Trophoblast cell (in vitro differentiated cells and primary cell): ENCODE results near the gene KRT7.
A peak's percentile ranks its signal among the peaks of the same experiment; 100 is the strongest.
"Not testable (repeated sequence)": the region's sequence is repeated elsewhere in the genome, so short reads cannot be mapped to it uniquely, and the experiment has no call there.

ENCODE experiments used
- DNase-seq, 2 donors: peaks; one replicate each; pipeline ENCODE4 v3.0.0-alpha.2; 2016
- H2AFZ ChIP-seq: 2 replicates; pipeline ENCODE4 v1.6.1; 2013; ENCODE audit warnings: low read length, moderate library complexity, mild to moderate bottlenecking; ENCODE audit not compliant: insufficient read depth, poor library complexity
- H2AK5ac ChIP-seq: 2 replicates; pipeline ENCODE4 v1.6.1; 2013; ENCODE audit warnings: mild to moderate bottlenecking, low read length
- H2BK120ac ChIP-seq: 2 replicates; pipeline ENCODE4 v1.6.1; 2013; ENCODE audit warnings: low read length, mild to moderate bottlenecking, moderate library complexity; ENCODE audit not compliant: insufficient read depth, poor library complexity
- H2BK12ac ChIP-seq: 2 replicates; pipeline ENCODE4 v1.6.1; 2013; ENCODE audit warnings: mild to moderate bottlenecking, low read length, moderate library complexity
- H2BK5ac ChIP-seq: 2 replicates; pipeline ENCODE4 v1.6.1; 2013; ENCODE audit warnings: low read length, low read depth, moderate library complexity, mild to moderate bottlenecking; ENCODE audit not compliant: poor library complexity
- H3K14ac ChIP-seq: 2 replicates; pipeline ENCODE4 v1.6.1; 2013; ENCODE audit warnings: mild to moderate bottlenecking, low read length
- H3K18ac ChIP-seq: 2 replicates; pipeline ENCODE4 v1.6.1; 2013; ENCODE audit warnings: mild to moderate bottlenecking, low read length
- H3K23ac ChIP-seq: 2 replicates; pipeline ENCODE4 v1.6.1; 2013; ENCODE audit warnings: low read length
- H3K27ac ChIP-seq: 2 replicates; pipeline ENCODE4 v1.5.1; 2013; ENCODE audit warnings: low read depth, mild to moderate bottlenecking, inconsistent platforms, low read length, moderate library complexity
- H3K27me3 ChIP-seq: 2 replicates; pipeline ENCODE4 v1.6.1; 2013; ENCODE audit warnings: inconsistent platforms, mild to moderate bottlenecking, low read length, moderate library complexity; ENCODE audit not compliant: insufficient read depth
- H3K36me3 ChIP-seq, 2 experiments: 1 replicate in 1 of 2; 2 replicates in 1 of 2; pipeline ENCODE4 v1.6.1; 2013; ENCODE audit warnings: low read length in 2 of 2, mild to moderate bottlenecking in 2 of 2, moderate library complexity in 1 of 2; ENCODE audit not compliant: insufficient read depth in 2 of 2, control insufficient read depth in 1 of 2
- H3K4ac ChIP-seq: 2 replicates; pipeline ENCODE4 v1.6.1; 2013; ENCODE audit warnings: low read depth, mild to moderate bottlenecking, low read length, moderate library complexity
- H3K4me1 ChIP-seq, 2 experiments: 1 replicate in 1 of 2; 2 replicates in 1 of 2; pipeline ENCODE4 v1.6.1; 2013; ENCODE audit warnings: low read length in 2 of 2, mild to moderate bottlenecking in 2 of 2, moderate library complexity in 1 of 2; ENCODE audit not compliant: insufficient read depth in 2 of 2, control insufficient read depth in 1 of 2
- H3K4me2 ChIP-seq: 2 replicates; pipeline ENCODE4 v1.6.1; 2013; ENCODE audit warnings: inconsistent platforms, mild to moderate bottlenecking, low read length, moderate library complexity
- H3K4me3 ChIP-seq: 2 replicates; pipeline ENCODE4 v1.5.1; 2013; ENCODE audit warnings: mild to moderate bottlenecking, low read depth, low read length, inconsistent platforms
- H3K79me1 ChIP-seq: one replicate; pipeline ENCODE4 v1.6.1; 2013; ENCODE audit warnings: low read length
- H3K79me2 ChIP-seq: 2 replicates; pipeline ENCODE4 v1.6.1; 2013; ENCODE audit warnings: low read length, mild to moderate bottlenecking; ENCODE audit not compliant: control insufficient read depth, insufficient read depth, poor library complexity
- H3K9ac ChIP-seq: 2 replicates; pipeline ENCODE4 v1.6.1; 2013; ENCODE audit warnings: mild to moderate bottlenecking, low read length
- H3K9me3 ChIP-seq: 2 replicates; pipeline ENCODE4 v1.6.1; 2013; ENCODE audit warnings: low read depth, mild to moderate bottlenecking, control low read depth, inconsistent platforms, low read length; ENCODE audit not compliant: insufficient read depth
- H4K12ac ChIP-seq: 2 replicates; pipeline ENCODE4 v1.6.1; 2013; ENCODE audit warnings: low read depth, mild to moderate bottlenecking, low read length, moderate library complexity
- H4K8ac ChIP-seq: 2 replicates; pipeline ENCODE4 v1.6.1; 2013; ENCODE audit warnings: low read depth, mild to moderate bottlenecking, low read length, moderate library complexity
- H4K91ac ChIP-seq: one replicate; pipeline ENCODE4 v1.6.1; 2013; ENCODE audit warnings: low read depth, mild to moderate bottlenecking, low read length, moderate library complexity
- WGBS: extraction: QIAGEN DNeasy Blood & Tissue Kit; methylation state at CpG from one replicate; pipeline ENCODE4 v1.1.7; 2013; ENCODE audit warnings: missing lambda C conversion rate; ENCODE audit not compliant: insufficient read length, insufficient coverage; ENCODE audit errors: extremely low coverage; 5-methylcytosine and 5-hydroxymethylcytosine counted together

KRT7 gene

DNA sequence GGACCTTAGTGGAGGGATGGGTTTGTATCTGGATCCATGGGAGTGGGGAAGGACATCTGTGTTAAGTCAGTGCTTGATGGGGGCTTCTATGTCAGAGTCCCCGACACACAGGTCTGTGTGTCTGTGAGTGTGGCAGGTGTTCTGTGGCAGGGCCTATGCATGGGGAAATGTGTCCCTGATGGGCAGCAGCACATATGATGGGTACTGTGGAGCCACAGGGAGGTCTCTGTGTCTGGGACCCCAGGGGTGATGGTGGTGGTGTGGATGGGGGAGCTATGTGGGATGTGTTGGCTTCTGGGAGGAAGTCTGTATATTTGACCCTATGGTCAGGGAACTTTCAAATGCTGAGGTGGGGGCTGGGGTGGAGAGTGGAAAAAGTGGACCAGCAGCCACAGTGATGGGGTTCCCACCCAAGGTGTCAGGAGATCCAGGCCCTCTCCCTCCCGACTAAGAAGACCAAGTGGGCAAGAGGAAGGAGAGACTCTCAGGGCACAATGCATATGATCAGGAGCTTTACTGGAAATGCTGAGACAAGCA lies 16.5 kb downstream of the KRT7 start:
- no peaks in the 10 kb centered on the region for H3K79me1 ChIP-seq
- H2AK5ac ChIP-seq = no peak overlapping the region
- no peak overlapping the region for H2BK120ac ChIP-seq
- H3K9me3 ChIP-seq = no peaks in the 10 kb centered on the region
- peaks cover 44 to 48% of the 10 kb centered on the region in 2 experiments for H3K36me3 ChIP-seq
- H3K14ac ChIP-seq = no peak overlapping the region
- H2BK5ac ChIP-seq = no peak overlapping the region
- no peak overlapping the region for H4K8ac ChIP-seq
- H3K4me2 ChIP-seq = no peak overlapping the region
- H3K9ac ChIP-seq = no peak overlapping the region
- no peak overlapping the region for H3K23ac ChIP-seq
- H2BK12ac ChIP-seq = no peak overlapping the region
- no peak overlapping the region for H4K91ac ChIP-seq
- no peaks in the 10 kb centered on the region for H3K27me3 ChIP-seq
- DNase-seq = peak in 1 of 2 donors; percentile 39
- H3K79me2 ChIP-seq = no peaks in the 10 kb centered on the region
- H3K4me1 ChIP-seq = peaks cover under 1 to 12% of the 10 kb centered on the region in 2 experiments
- no peak overlapping the region for H3K27ac ChIP-seq
- no CpG with 5 or more reads among the region's 2 CpGs for WGBS
- H2AFZ ChIP-seq = no peak overlapping the region
- no peak overlapping the region for H3K4ac ChIP-seq
- H3K4me3 ChIP-seq = no peak overlapping the region
- no peak overlapping the region for H3K18ac ChIP-seq
- H4K12ac ChIP-seq = no peak overlapping the region

- H3K4me2 ChIP-seq = no peak overlapping the region
- H3K4me1 ChIP-seq = peaks cover 0 to 9% of the 10 kb centered on the region in 2 experiments
- no peak overlapping the region for H4K12ac ChIP-seq
- H3K36me3 ChIP-seq = peaks cover 39 to 43% of the 10 kb centered on the region in 2 experiments
- H2BK5ac ChIP-seq = no peak overlapping the region
- H2AFZ ChIP-seq = no peak overlapping the region
- H3K4ac ChIP-seq = no peak overlapping the region
- no peak overlapping the region for H2AK5ac ChIP-seq
- no CpG with 5 or more reads among the region's 52 CpGs for WGBS
- no peaks in the 10 kb centered on the region for H3K79me2 ChIP-seq
- H3K27ac ChIP-seq = no peak overlapping the region
- no peak overlapping the region for H2BK120ac ChIP-seq
- H3K27me3 ChIP-seq = no peaks in the 10 kb centered on the region
- no peak overlapping the region for H2BK12ac ChIP-seq
- no peak overlapping the region for H3K18ac ChIP-seq
- H3K9me3 ChIP-seq = no peaks in the 10 kb centered on the region
- no peak overlapping the region for H3K14ac ChIP-seq
- H3K9ac ChIP-seq = no peak overlapping the region
- H3K79me1 ChIP-seq = no peaks in the 10 kb centered on the region
- H4K91ac ChIP-seq = no peak overlapping the region
- H3K4me3 ChIP-seq = no peak overlapping the region
- peak in 1 of 2 donors; percentile 64 for DNase-seq
- H4K8ac ChIP-seq = no peak overlapping the region
- no peak overlapping the region for H3K23ac ChIP-seq
These were observed 17.3 kb downstream of the KRT7 start for GRCh38 chr12:52250048-52250990.

DNA sequence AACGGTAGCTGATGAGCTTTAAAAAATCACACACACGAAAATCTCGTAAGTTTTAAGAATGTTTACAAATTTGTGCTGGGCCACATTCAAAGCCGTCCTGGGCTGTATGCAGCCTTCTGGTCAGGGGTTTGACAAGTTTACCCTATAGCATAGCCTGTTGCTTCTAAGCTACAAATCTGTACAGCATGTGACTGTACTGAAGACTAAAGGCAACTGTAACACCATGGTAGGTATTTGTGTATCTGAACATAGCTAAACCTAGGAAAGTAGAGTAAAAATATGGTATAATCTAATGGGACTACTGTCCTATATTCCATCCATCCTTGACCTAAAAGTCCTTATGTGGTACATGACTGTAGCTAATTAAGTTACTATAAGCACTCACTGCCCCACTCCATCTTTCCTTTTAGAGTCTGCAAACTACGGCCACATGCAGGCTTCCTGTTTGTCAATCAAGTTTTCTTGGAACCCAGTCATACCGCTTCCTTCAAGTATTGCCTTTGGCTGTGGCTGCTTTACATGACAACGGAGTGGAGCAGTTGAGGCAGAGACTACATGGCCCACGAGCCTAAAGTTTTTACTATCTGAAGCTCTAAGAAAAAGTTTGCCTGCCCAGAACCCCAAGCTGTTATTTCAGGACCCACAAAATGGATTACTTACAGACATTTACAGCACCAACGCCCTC lies 18.5 kb downstream of the KRT7 start:
- H3K23ac ChIP-seq = no peak overlapping the region
- peaks cover 0 to 4% of the 10 kb centered on the region in 2 experiments for H3K4me1 ChIP-seq
- no peak overlapping the region for H3K4ac ChIP-seq
- H3K27me3 ChIP-seq = no peaks in the 10 kb centered on the region
- no peak overlapping the region for H3K9ac ChIP-seq
- no peak overlapping the region for H2BK12ac ChIP-seq
- no peak overlapping the region for H4K8ac ChIP-seq
- no peak overlapping the region for H3K4me3 ChIP-seq
- H3K79me1 ChIP-seq = no peaks in the 10 kb centered on the region
- no peak overlapping the region for H3K18ac ChIP-seq
- no peak overlapping the region for H4K91ac ChIP-seq
- H3K36me3 ChIP-seq = peaks cover 31% of the 10 kb centered on the region in 2 experiments
- no CpG with 5 or more reads among the region's 9 CpGs for WGBS
- no peaks in the 10 kb centered on the region for H3K9me3 ChIP-seq
- no peak overlapping the region for H2BK5ac ChIP-seq
- DNase-seq = peak; percentile 62 to 75
- no peak overlapping the region for H2AK5ac ChIP-seq
- no peak overlapping the region for H3K4me2 ChIP-seq
- no peak overlapping the region for H3K27ac ChIP-seq
- no peak overlapping the region for H4K12ac ChIP-seq
- H3K79me2 ChIP-seq = no peaks in the 10 kb centered on the region
- no peak overlapping the region for H2BK120ac ChIP-seq
- no peak overlapping the region for H3K14ac ChIP-seq
- no peak overlapping the region for H2AFZ ChIP-seq

DNA sequence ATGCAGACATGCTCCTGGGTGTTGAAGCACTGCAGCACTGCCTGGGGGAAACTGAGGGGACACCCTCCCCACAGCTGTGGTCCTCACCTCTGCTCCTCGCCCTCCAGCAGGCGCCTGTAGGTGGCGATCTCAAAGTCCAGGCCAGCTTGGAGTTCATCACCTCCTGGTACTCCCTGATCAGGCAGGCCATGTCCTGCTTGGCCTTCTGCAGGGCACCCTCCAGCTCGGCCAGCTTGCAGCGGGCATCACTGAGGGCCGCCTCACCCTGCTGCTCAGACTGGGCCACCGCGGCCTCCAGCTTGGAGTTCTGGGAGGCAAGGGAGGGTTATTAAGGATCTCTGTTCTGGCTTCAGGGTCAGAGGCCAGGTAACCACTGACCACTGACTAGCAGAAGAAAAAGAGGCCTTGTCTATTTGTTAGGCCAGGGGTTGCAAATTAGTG lies 19.2 kb downstream of the KRT7 start:
- not testable (repeated sequence) for H3K4me3 ChIP-seq, H3K27me3 ChIP-seq, H2AK5ac ChIP-seq, H3K4me2 ChIP-seq, H3K23ac ChIP-seq, H2BK120ac ChIP-seq, H2BK12ac ChIP-seq, H4K8ac ChIP-seq, H4K12ac ChIP-seq, H3K9ac ChIP-seq, H3K27ac ChIP-seq, H3K9me3 ChIP-seq, H2AFZ ChIP-seq, H4K91ac ChIP-seq, H3K14ac ChIP-seq, H3K79me1 ChIP-seq, H3K4me1 ChIP-seq, H3K18ac ChIP-seq, H2BK5ac ChIP-seq, H3K4ac ChIP-seq, H3K79me2 ChIP-seq
- DNase-seq = peak in 1 of 2 donors; percentile 62
- no CpG with 5 or more reads among the region's 8 CpGs for WGBS
- H3K36me3 ChIP-seq = peaks cover 26% of the 10 kb centered on the region in 2 experiments
